Neutrophil (primary cell): ENCODE data around the gene KATNAL2.

Experiments used
- H3K27ac ChIP-seq: fragments of 200-600 bp; sonication (generic); 2 replicates; pipeline ENCODE4 v1.5.1; 2016; ENCODE audit warnings: mild to moderate bottlenecking, moderate library complexity
- H3K27me3 ChIP-seq: fragments of 200-600 bp; sonication (generic); 2 replicates; pipeline ENCODE4 v1.6.0; 2016; ENCODE audit warnings: mild to moderate bottlenecking
- H3K36me3 ChIP-seq: fragments of 200-600 bp; sonication (generic); 2 replicates; pipeline ENCODE4 v1.5.1; 2017
- H3K4me1 ChIP-seq, 2 experiments: fragments of 200-600 bp in 1 of 2; sonication (generic) in 1 of 2; 1 replicate in 1 of 2; 2 replicates in 1 of 2; pipeline versions ENCODE4 v1.5.1 to v1.6.1; 2013 to 2016; ENCODE audit warnings: low read depth in 1 of 2, low read length in 1 of 2, mild to moderate bottlenecking in 1 of 2, moderate library complexity in 1 of 2; ENCODE audit not compliant: control insufficient read depth in 1 of 2, insufficient read depth in 1 of 2
- H3K4me3 ChIP-seq, 2 experiments: fragments of 200-600 bp in 1 of 2; sonication (generic) in 1 of 2; 1 replicate in 1 of 2; 2 replicates in 1 of 2; pipeline ENCODE4 v1.5.1; 2013 to 2016; ENCODE audit warnings: low read depth in 1 of 2, low read length in 1 of 2, mild to moderate bottlenecking in 1 of 2, moderate library complexity in 1 of 2
- H3K9me3 ChIP-seq: fragments of 200-600 bp; sonication (generic); 2 replicates; pipeline ENCODE4 v1.5.1; 2016
- TF ChIP-seq, protein P1 (sequence below): fragments of 200-600 bp; sonication (generic); IDR thresholded peaks from 2 replicates; pipeline ENCODE4 v1.5.1; 2016; ENCODE audit warnings: antibody characterized with exemption

The KATNAL2 gene, protein sequence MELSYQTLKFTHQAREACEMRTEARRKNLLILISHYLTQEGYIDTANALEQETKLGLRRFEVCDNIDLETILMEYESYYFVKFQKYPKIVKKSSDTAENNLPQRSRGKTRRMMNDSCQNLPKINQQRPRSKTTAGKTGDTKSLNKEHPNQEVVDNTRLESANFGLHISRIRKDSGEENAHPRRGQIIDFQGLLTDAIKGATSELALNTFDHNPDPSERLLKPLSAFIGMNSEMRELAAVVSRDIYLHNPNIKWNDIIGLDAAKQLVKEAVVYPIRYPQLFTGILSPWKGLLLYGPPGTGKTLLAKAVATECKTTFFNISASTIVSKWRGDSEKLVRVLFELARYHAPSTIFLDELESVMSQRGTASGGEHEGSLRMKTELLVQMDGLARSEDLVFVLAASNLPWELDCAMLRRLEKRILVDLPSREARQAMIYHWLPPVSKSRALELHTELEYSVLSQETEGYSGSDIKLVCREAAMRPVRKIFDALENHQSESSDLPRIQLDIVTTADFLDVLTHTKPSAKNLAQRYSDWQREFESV

DNA sequence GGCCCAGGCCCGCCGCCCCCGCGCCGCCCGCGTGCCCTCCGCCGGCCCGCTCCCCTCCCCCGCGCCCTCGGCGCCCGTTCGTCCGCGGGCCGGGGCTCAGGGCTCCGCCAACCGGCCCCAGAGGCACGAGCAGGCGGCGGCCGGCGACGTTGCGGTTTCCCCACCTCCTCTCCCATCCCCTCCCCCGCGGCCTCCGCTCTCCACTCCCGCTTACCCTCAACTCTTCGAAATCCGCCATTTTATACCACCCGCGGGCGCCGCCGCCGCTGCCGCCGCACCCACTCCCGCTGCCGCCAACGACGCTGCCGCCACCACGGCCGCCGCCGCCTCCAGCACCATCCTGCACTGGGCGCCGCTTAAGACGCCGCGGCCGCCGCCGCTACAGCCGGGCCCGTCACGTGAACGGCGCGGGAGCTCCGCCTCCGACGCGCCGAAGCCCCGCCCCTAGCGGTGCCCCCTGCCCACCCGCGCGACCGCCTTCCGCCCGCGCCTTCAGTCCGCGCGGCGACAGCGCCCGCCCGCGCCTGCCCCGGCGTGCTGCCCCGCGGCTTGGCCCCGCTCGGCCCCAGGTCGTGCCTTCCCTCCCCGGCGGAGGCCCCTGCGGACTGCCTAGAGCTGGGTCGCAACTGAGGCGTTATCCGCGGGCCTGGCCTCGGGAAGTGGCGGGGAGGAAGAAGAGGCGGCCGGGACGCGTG, at the start of gene KATNAL2, which contains the start of gene PIAS2:
Gene KATNAL2, plus strand, starts transcription at position 495 of the 695 bp plus-strand sequence. CDS start 29,271 bp downstream, outside the sequence.
Gene PIAS2, minus strand, starts transcription at position 400 of the 695 bp plus-strand sequence. Its CDS starts 162 bp downstream, at position 238.
- Histone ChIP-seq H3K27me3 (peaks cover 68% of the 10 kb centered on the region), H3K9me3 (no peaks in the 10 kb centered on the region), H3K27ac (peak within 1 kb of the TSS; percentile 13), H3K4me1 (peaks cover 12 to 18% of the 10 kb centered on the region in 2 experiments), H3K36me3 (no peaks in the 10 kb centered on the region), H3K4me3 (peak within 1 kb of the TSS; percentile 50 to 58)
- TF ChIP-seq, protein P1, sequence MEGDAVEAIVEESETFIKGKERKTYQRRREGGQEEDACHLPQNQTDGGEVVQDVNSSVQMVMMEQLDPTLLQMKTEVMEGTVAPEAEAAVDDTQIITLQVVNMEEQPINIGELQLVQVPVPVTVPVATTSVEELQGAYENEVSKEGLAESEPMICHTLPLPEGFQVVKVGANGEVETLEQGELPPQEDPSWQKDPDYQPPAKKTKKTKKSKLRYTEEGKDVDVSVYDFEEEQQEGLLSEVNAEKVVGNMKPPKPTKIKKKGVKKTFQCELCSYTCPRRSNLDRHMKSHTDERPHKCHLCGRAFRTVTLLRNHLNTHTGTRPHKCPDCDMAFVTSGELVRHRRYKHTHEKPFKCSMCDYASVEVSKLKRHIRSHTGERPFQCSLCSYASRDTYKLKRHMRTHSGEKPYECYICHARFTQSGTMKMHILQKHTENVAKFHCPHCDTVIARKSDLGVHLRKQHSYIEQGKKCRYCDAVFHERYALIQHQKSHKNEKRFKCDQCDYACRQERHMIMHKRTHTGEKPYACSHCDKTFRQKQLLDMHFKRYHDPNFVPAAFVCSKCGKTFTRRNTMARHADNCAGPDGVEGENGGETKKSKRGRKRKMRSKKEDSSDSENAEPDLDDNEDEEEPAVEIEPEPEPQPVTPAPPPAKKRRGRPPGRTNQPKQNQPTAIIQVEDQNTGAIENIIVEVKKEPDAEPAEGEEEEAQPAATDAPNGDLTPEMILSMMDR = no peak

DNA sequence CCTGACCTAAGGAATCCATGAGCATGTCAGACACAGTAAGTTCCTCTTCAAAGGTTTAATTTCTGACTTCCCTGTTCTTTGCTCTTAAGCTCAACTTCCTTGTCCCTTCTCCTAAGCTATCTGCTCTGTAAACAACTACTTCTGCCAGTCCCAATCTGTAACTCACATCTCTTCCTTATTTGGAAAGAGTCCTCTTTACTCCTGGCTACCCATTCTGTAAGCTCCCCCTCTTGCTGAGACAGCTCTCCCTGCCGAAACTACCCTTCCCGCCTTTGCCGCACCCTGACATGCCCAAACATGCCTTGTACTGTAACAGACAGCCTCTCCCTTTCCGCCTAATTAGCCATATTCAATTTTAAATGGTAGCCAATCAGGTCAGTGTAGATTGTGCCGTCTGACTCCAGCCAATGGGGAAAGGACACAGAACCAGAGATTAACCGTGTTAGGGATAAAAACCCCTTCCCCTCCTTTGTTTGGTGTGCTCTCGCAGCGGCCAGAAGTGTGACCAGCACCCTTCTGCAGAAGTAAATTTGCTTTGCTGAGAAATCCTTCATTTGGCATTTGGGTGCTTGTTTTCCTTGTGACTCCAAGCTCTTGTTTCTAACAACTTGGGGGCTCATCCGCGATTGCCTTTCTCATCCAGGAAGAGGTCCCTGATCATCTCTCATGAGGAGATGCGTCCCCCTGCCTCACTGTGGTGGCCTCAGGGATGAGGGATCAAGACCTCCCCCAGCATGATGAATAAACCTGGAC, 49.1 kb upstream of the KATNAL2 start:
- Histone ChIP-seq H3K27me3 (no peaks in the 10 kb centered on the region), H3K36me3 (no peaks in the 10 kb centered on the region), H3K4me1 (no peaks in the 10 kb centered on the region), H3K27ac (no peak overlapping the region), H3K9me3 (no peaks in the 10 kb centered on the region), H3K4me3 (no peak overlapping the region)
- TF ChIP-seq, protein P1 = no peak

DNA sequence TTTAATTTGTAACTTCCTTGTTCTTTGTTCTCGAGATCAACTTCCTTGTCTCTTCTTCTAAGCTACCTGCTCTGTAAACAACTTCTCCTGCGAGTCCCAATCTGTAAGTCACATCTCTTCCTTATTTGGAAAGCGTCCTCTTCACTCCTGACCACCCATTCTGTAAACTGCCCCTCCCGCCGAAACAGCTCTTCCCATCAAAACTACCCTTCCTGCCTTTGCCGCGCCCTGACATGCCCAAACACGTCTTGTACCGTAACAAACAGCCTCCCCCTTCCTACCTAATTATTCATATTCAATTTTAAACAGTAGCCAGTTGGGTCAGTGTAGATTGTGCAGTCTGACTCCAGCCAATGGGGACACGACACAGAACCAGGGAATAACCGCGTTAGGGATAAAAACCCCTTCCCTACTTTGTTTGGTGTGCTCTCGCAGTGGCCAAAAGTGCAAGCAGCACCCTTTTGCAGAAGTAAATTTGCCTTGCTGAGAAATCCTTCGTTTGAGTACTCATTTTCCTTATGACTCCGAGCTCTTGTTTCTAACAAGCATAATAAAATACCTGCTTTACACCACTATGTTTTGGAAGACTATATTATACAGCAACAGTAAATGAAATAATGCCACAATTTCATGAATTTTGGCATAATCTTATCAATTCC, 39.9 kb upstream of the KATNAL2 start:
- Histone ChIP-seq H3K4me1 (no peaks in the 10 kb centered on the region), H3K9me3 (peaks cover 9% of the 10 kb centered on the region), H3K36me3 (no peaks in the 10 kb centered on the region), H3K27ac (no peak overlapping the region), H3K4me3 (no peak overlapping the region), H3K27me3 (no peaks in the 10 kb centered on the region)
- TF ChIP-seq, protein P1 = no peak

DNA sequence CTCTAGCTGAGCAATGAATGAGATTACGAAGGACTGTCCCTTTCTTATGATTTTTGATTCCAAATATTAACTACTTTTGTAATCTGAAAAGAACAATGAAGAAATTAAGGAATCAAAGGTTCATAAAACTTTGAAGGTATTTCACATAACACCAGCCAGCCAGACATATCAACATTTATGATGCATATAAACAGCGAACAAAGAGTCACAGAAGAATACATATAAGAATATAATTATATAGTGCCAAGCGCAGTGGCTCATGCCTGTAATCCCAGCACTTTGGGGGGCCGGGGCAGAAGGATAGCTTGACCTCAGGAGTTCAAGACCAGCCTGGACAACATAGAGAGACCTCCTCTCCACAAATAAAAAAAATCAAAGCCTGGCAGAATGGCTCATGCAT, 34.2 kb upstream of the KATNAL2 start:
- TF ChIP-seq, protein P1 = no peak
- H3K4me1 ChIP-seq = no peaks in the 10 kb centered on the region
- H3K36me3 ChIP-seq = no peaks in the 10 kb centered on the region
- H3K4me3 ChIP-seq = no peak overlapping the region
- H3K27me3 ChIP-seq = no peaks in the 10 kb centered on the region
- H3K9me3 ChIP-seq = peaks cover 4% of the 10 kb centered on the region
- H3K27ac ChIP-seq = no peak overlapping the region

DNA sequence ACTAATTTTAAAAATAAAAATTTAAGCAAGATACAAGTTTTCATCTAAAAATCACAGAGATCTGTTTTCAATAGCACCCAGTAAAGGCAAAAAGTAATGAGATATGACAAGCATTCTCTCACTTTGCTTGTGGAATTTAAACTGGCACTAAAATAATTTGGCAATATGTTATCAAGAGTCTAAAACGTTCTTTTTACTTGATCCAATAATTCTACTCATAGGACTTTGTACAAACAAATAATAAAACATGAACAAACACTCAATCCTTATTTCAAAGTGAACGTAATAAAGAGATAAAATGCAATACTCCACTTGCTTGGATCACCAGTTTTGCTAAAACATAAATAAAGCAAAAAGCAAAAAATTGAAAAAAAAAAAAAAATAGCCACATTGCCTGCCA, 30.5 kb upstream of the KATNAL2 start:
- TF ChIP-seq, protein P1 = no peak
- no peaks in the 10 kb centered on the region for H3K4me1 ChIP-seq
- H3K9me3 ChIP-seq = no peaks in the 10 kb centered on the region

More for the DNA sequence above, 30.5 kb upstream of the KATNAL2 start:
- H3K27me3 ChIP-seq = no peaks in the 10 kb centered on the region
- no peak overlapping the region for H3K27ac ChIP-seq
- H3K4me3 ChIP-seq = no peak overlapping the region
- H3K36me3 ChIP-seq = no peaks in the 10 kb centered on the region
